Ovary (tissue), 3 donors: ENCODE results near the gene TBC1D3E.
"Not testable (repeated sequence)": the region's sequence is repeated elsewhere in the genome, so short reads cannot be mapped to it uniquely, and the experiment has no call there.

ENCODE experiments used
- EP300 ChIP-seq: sonication (generic); formaldehyde crosslinking; IDR thresholded peaks from one replicate; pipeline ENCODE4 v1.6.1; 2017; ENCODE audit warnings: antibody characterized with exemption
- POLR2A ChIP-seq: fragments of 450-650 bp; IDR thresholded peaks from one replicate; pipeline ENCODE4 v1.6.1; 2017; ENCODE audit warnings: antibody characterized with exemption, mild to moderate bottlenecking, moderate library complexity
- TF ChIP-seq, protein P1 (sequence below), 3 donors: fragments of 450-650 bp in 2 of 3; fragments of 200-600 bp in 1 of 3; IDR thresholded peaks; one replicate each; pipeline versions ENCODE4 v1.5.1 to v1.8.0; 2016 to 2022; ENCODE audit warnings: antibody characterized with exemption in 3 of 3, mild to moderate bottlenecking in 1 of 3
- donor health status: DM: no; HTN: no; CAD: no.

DNA sequence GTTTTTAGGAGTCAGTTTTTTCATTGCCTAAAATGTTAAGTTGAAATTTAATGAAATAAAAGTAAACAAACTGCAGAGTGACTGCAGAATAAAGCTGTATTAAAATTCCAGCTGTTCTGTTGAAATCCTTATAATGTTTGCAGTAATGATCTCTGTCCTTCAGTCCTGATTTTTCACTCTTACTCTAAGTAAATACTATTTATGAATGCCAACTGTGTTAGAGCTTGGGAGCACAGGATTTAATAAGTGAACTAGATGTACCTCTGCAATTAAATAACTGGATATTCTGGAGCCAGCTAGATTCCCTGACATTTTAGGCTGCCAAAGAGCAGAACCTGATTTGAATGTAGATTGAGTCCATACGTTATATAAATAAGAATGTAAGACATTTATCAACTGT, 7.9 kb upstream of the TBC1D3E start:
- TF ChIP-seq, protein P1, sequence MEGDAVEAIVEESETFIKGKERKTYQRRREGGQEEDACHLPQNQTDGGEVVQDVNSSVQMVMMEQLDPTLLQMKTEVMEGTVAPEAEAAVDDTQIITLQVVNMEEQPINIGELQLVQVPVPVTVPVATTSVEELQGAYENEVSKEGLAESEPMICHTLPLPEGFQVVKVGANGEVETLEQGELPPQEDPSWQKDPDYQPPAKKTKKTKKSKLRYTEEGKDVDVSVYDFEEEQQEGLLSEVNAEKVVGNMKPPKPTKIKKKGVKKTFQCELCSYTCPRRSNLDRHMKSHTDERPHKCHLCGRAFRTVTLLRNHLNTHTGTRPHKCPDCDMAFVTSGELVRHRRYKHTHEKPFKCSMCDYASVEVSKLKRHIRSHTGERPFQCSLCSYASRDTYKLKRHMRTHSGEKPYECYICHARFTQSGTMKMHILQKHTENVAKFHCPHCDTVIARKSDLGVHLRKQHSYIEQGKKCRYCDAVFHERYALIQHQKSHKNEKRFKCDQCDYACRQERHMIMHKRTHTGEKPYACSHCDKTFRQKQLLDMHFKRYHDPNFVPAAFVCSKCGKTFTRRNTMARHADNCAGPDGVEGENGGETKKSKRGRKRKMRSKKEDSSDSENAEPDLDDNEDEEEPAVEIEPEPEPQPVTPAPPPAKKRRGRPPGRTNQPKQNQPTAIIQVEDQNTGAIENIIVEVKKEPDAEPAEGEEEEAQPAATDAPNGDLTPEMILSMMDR (IDR thresholded peaks at IDR 0.05): not testable (repeated sequence)
- not testable (repeated sequence) for TF ChIP-seq POLR2A, EP300
